Measurements from ENCODE around the gene CD36.

Gene CD36

GRCh38 chr7:80609751-80610150 is 28.7 kb upstream of the CD36 start:
- no peaks in the 10 kb centered on the region for H3K36me3 ChIP-seq (ENCODE audit: insufficient read depth)
- H3K79me2 ChIP-seq (ENCODE audit: insufficient read depth, low read depth), result no peaks in the 10 kb centered on the region
- H3K4me3 ChIP-seq (IDR thresholded peaks at IDR 0.05; ENCODE audit: insufficient read depth, low read depth, low read length), result no peak overlapping the region
- H3K27ac ChIP-seq, result no peak overlapping the region
- H4K20me1 ChIP-seq (ENCODE audit: insufficient read depth), result no peaks in the 10 kb centered on the region
- H3K27me3 ChIP-seq (ENCODE audit: insufficient read depth, low read depth), result no peaks in the 10 kb centered on the region
- no peak for TF ChIP-seq CTCF (conservative IDR thresholded peaks at IDR 0.05; ENCODE audit: low read depth, low read length)
- no peak overlapping the region for H2AFZ ChIP-seq (ENCODE audit: low read depth)
- no peaks in the 10 kb centered on the region for H3K4me1 ChIP-seq (ENCODE audit: low read depth, poor library complexity, severe bottlenecking)
- H3K9ac ChIP-seq, result no peak overlapping the region
- no peak overlapping the region for H3K4me2 ChIP-seq

GRCh38 chr7:80611353-80611752 is 27.1 kb upstream of the CD36 start:
- Histone ChIP-seq H3K9ac (no peak overlapping the region), H3K79me2 (ENCODE audit: insufficient read depth, low read depth) (no peaks in the 10 kb centered on the region), H4K20me1 (ENCODE audit: insufficient read depth) (no peaks in the 10 kb centered on the region), H3K36me3 (ENCODE audit: insufficient read depth) (no peaks in the 10 kb centered on the region), H3K4me1 (ENCODE audit: low read depth, poor library complexity, severe bottlenecking) (no peaks in the 10 kb centered on the region), H3K27me3 (ENCODE audit: insufficient read depth, low read depth) (no peaks in the 10 kb centered on the region), H2AFZ (ENCODE audit: low read depth) (no peak overlapping the region), H3K4me3 (IDR thresholded peaks at IDR 0.05; ENCODE audit: insufficient read depth, low read depth, low read length) (no peak overlapping the region), H3K4me2 (no peak overlapping the region), H3K27ac (no peak overlapping the region)
- no peak for TF ChIP-seq CTCF (conservative IDR thresholded peaks at IDR 0.05; ENCODE audit: low read depth, low read length)

- H3K4me2 ChIP-seq, result no peak overlapping the region
- H3K27me3 ChIP-seq (ENCODE audit: insufficient read depth, low read depth), result no peaks in the 10 kb centered on the region
- no peak overlapping the region for H2AFZ ChIP-seq (ENCODE audit: low read depth)
These were observed 26.7 kb upstream of the CD36 start for GRCh38 chr7:80611779-80612178.

GRCh38 chr7:80612880-80613279 is 25.6 kb upstream of the CD36 start:
- H4K20me1 ChIP-seq (ENCODE audit: insufficient read depth), result no peaks in the 10 kb centered on the region
- H3K4me2 ChIP-seq, result no peak overlapping the region
- no peak overlapping the region for H2AFZ ChIP-seq (ENCODE audit: low read depth)
- no peaks in the 10 kb centered on the region for H3K27me3 ChIP-seq (ENCODE audit: insufficient read depth, low read depth)
- H3K27ac ChIP-seq, result no peak overlapping the region
- TF ChIP-seq CTCF (conservative IDR thresholded peaks at IDR 0.05; ENCODE audit: low read depth, low read length), result no peak
- no peaks in the 10 kb centered on the region for H3K79me2 ChIP-seq (ENCODE audit: insufficient read depth, low read depth)
- no peaks in the 10 kb centered on the region for H3K36me3 ChIP-seq (ENCODE audit: insufficient read depth)
- no peaks in the 10 kb centered on the region for H3K4me1 ChIP-seq (ENCODE audit: low read depth, poor library complexity, severe bottlenecking)
- no peak overlapping the region for H3K4me3 ChIP-seq (IDR thresholded peaks at IDR 0.05; ENCODE audit: insufficient read depth, low read depth, low read length)
- no peak overlapping the region for H3K9ac ChIP-seq

More at GRCh38 chr7:80611779-80612178, 26.7 kb upstream of the CD36 start:
- Histone ChIP-seq H3K4me3 (IDR thresholded peaks at IDR 0.05; ENCODE audit: insufficient read depth, low read depth, low read length) (no peak overlapping the region), H4K20me1 (ENCODE audit: insufficient read depth) (no peaks in the 10 kb centered on the region), H3K79me2 (ENCODE audit: insufficient read depth, low read depth) (no peaks in the 10 kb centered on the region), H3K36me3 (ENCODE audit: insufficient read depth) (no peaks in the 10 kb centered on the region), H3K9ac (no peak overlapping the region), H3K4me1 (ENCODE audit: low read depth, poor library complexity, severe bottlenecking) (no peaks in the 10 kb centered on the region), H3K27ac (no peak overlapping the region)
- no peak for TF ChIP-seq CTCF (conservative IDR thresholded peaks at IDR 0.05; ENCODE audit: low read depth, low read length)

Data from KMS-11 (cell line).